GM19025 (cell line): Measurements from ENCODE around the gene NR2F1-AS1.
A peak's percentile ranks its signal among the peaks of the same experiment; 100 is the strongest.
"Not testable (repeated sequence)": the region's sequence is repeated elsewhere in the genome, so short reads cannot be mapped to it uniquely, and the experiment has no call there.

Source experiments
- ATAC-seq: cut with Tn5 transposase; IDR thresholded peaks from one replicate; pipeline ENCODE4 v1.9.1; 2021; ENCODE audit warnings: mild to moderate bottlenecking, low read depth, moderate library complexity; ENCODE audit not compliant: unreplicated experiment

The NR2F1-AS1 gene

GRCh38 chr5:93402451-93402850, 178.6 kb downstream of the NR2F1-AS1 start:
- ATAC-seq, result no peak

DNA sequence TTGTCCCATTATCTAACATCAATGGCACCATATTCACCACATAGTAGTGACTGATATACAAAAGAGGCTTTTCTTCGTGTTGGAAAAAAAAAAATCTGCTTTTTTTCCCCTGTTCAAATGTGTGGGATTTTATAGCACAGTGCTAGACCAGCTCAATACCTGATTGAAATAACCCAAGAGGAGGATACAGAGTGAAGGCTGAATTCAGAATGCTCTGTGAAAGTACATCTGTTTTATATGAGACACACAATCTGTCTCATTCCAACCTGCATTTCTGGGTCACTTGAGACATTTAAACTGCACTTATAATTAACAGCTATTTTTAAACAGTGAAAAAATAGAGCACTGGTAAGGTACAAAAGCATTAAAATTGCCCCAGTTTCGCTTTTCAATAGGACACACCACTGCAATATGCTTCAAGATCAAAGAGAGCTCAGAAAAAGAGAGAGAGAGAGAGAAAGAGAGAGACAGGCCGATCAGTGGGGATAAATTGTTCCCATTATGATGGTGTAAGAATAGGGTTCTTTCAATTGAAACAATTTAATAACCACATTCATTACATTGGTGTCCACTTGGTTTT, 179.3 kb downstream of the NR2F1-AS1 start:
- ATAC-seq, result no peak

- no peak for ATAC-seq
Observed at GRCh38 chr5:93399675-93400074, 181.3 kb downstream of the NR2F1-AS1 start.

DNA sequence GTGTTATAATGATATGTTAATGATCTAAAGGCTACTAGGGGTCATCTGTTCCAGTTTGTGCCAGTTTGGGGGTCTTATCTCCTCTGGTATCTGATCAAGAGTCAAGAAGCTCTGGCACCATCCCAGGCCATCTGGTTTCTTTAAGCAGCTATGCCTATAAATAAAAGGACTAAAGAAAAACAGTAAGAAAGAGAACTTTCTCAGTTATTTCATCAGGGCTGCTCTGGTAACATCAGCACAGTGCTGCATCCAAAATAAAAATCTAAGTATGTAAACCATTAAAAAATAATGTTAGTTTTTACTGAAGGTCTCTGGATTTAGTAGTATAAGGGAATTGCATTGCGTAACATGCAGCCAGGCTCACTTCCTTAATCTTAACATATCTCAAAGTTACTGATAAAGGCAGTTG, 185.0 kb downstream of the NR2F1-AS1 start:
- no peak for ATAC-seq

DNA sequence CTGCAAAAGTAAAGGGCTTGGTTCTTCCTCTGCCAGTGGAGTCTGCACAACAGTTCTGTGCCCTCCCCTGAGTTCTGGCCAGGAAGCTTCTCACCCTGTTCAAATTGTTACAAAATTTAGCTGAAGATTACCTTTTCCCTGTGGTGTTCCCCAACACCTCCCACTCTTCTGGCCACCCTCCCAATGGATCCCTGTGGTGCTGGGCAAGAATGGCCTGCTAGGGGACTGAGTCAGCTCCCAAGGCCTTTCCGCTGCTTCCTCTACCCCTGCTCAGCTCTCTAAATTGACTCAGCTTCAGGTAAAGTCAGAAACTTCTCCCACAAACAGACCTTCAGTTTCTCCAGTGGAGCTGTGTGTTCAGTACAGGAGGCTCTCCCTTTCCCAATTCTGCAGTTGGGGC, 186.0 kb downstream of the NR2F1-AS1 start:
- ATAC-seq, result no peak

GRCh38 chr5:93394301-93394700, 186.7 kb downstream of the NR2F1-AS1 start:
- no peak for ATAC-seq

- not testable (repeated sequence) for ATAC-seq
Observed at GRCh38 chr5:93391169-93391568, 189.8 kb downstream of the NR2F1-AS1 start.

DNA sequence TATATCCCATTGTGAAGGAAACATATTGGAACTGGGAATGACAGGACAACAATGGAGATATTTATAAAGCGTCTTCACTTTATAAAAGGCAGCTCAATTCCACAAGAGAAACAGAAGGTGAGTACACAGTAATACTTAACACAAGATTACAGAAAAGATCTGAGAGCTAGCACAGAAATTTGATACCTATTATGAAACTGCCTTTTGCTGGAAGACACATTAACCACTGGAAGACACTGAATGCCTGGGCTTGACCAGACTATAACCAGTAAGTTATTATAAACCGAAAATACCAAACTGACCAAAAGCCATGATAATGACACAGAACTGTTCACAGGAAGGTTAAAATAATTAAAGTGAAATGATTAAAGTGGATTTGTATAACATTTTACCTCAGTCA, 195.4 kb downstream of the NR2F1-AS1 start:
- ATAC-seq, result no peak

DNA sequence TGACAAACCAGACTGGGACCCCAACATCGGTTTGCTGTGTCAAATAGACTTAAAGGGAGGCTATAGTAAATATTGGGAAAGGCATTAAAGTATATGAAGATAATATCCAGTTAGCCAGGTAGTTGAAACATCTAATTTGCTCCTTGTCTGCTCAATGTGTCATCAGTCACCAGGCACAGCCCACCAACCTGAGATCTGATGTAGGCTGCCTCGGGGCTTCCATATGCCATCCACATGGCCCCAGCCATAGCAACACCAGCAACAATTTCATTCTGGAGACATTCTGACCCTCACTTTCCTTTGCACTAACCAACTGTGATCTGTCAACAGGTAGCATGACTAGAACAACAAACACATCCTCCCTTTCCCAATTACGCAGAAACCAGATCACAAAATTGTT, 196.0 kb downstream of the NR2F1-AS1 start:
- ATAC-seq, result no peak

DNA sequence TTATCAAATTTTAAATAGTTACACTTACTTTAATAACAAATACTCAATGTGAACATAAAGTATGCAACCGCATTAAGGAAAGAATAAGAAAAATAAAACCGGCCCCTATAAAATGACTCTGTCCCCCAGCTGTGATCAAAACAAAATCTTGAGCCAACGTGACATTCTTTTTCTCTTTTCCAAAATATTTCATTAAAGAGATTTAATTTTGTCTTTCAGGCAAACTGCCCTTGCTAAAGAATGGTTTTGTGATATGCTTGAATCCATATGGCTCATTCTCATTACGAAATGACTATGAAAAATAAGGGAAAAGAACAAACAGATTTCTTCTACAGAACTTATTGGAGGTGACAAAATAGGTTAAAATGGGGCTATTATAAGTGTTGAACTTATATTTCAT, 197.0 kb downstream of the NR2F1-AS1 start:
- no peak for ATAC-seq

DNA sequence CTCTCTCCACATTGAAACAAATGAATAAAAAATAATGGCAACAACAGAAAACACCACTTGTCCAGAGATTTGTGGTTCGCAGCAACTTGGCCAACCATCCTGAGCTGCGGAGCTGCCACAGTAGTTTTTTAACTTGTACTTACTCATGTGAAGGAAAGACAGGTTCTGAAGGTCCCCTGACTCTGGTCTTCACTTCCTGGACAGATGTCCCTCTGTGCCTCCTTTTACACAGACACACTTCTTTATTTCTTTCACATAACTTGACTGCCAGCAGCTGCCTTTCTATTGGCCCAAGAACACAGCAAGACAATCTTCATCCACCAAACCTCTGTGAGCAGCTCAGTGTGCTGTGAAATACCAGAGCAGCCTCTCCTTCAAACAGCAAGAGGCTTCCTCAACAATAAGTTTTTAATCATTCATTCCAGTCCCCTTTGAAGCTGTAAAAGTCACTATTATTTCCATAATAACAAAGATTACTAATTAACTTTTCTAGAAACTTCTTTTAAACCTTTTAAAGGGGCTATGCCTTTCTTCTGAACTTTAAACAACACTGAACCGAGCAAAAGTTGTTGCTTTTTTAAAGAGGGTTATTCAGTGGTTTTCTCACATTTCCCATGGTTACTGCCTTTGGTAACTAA, 198.7 kb downstream of the NR2F1-AS1 start:
- ATAC-seq, result peak; percentile 39

DNA sequence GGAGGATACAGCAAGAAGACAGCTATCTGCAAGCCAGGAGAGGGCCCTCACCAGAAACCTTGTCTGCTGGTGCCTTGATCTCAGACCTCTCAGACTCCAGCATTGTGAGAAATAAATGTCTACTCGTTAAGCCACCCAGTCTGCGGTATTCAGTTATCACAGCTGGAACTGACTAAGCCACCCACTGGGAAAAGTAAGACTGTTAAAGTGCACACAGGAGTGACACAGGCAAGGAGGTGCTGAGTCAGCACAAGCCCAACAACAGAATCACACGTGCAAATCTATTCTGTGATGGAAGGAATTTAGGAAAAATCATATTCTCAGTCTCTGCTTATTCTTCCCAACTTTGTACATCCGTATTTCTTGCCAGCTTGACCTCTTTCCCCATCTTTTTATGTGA, 200.0 kb downstream of the NR2F1-AS1 start:
- ATAC-seq, result no peak

- ATAC-seq, result no peak
Observed at GRCh38 chr5:93378073-93378472, 202.9 kb downstream of the NR2F1-AS1 start.

DNA sequence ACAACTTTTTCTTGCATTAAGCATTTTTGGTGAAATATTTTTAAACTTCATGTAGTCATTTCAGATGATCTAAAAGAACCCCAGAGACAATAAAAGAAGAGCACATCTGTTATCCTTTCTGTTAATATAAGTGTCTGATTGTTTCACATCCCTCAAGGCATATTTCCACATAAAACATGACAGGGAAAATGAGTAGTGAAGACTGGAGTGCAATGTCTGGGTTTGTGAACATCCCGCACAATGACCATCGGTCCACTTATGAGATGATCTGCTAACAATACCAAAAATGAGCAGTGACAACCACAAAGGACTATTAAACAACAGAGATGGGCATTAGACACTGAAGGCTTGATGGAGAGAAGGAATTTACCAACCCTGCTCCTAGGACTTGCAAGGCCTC, 209.1 kb downstream of the NR2F1-AS1 start:
- no peak for ATAC-seq

GRCh38 chr5:93364378-93364777, 216.6 kb downstream of the NR2F1-AS1 start:
- no peak for ATAC-seq

GRCh38 chr5:93360436-93361088, 220.5 kb downstream of the NR2F1-AS1 start:
- no peak for ATAC-seq

GRCh38 chr5:93359960-93360305, 221.1 kb downstream of the NR2F1-AS1 start:
- no peak for ATAC-seq
